DND-41 (cell line): ENCODE data around the gene TMPRSS11B.

Experiments used
- ATAC-seq: fragments of 200-7000 bp; cut with Tn5 transposase; 3 replicates; pipeline ENCODE4 v1.9.1; 2021; ENCODE audit warnings: low read depth; ENCODE audit not compliant: insufficient read depth
- DNase-seq: peaks from one replicate; pipeline ENCODE4 v3.0.0-alpha.2; 2020
- H2AFZ ChIP-seq: 2 replicates; pipeline ENCODE4 v1.6.0; 2012; ENCODE audit warnings: low read depth, low read length
- H3K27ac ChIP-seq: 2 replicates; pipeline ENCODE4 v1.5.1; 2012; ENCODE audit warnings: low read length, inconsistent platforms
- H3K27me3 ChIP-seq: fragments of 200-600 bp; sonication (generic); 2 replicates; pipeline ENCODE4 v1.6.0; 2012; ENCODE audit warnings: low read length, mild to moderate bottlenecking, inconsistent platforms; ENCODE audit not compliant: insufficient read depth, poor library complexity
- H3K36me3 ChIP-seq: 2 replicates; pipeline ENCODE4 v1.5.1; 2012; ENCODE audit warnings: low read length, inconsistent platforms; ENCODE audit not compliant: insufficient read depth
- H3K4me1 ChIP-seq: 2 replicates; pipeline ENCODE4 v1.5.1; 2012; ENCODE audit warnings: mild to moderate bottlenecking, low read length; ENCODE audit not compliant: insufficient read depth
- H3K4me2 ChIP-seq: 2 replicates; pipeline ENCODE4 v1.6.0; 2012; ENCODE audit warnings: mild to moderate bottlenecking, moderate library complexity, low read length, inconsistent platforms; ENCODE audit not compliant: insufficient read depth
- H3K4me3 ChIP-seq, 2 experiments: fragments of 200-600 bp in 1 of 2; shearing (Covaris generic) in 1 of 2; 2 replicates each; pipeline ENCODE4 v1.5.1; 2012 to 2016; ENCODE audit warnings: inconsistent platforms in 2 of 2, low read length in 2 of 2, mild to moderate bottlenecking in 2 of 2, low read depth in 1 of 2, moderate library complexity in 1 of 2
- H3K79me2 ChIP-seq: 2 replicates; pipeline ENCODE4 v1.6.0; 2012; ENCODE audit warnings: low read length, inconsistent platforms; ENCODE audit not compliant: insufficient read depth
- H3K9ac ChIP-seq: 2 replicates; pipeline ENCODE4 v1.6.0; 2012; ENCODE audit warnings: low read depth, mild to moderate bottlenecking, inconsistent platforms, low read length, moderate library complexity
- H3K9me3 ChIP-seq: 2 replicates; pipeline ENCODE4 v1.5.1; 2012; ENCODE audit warnings: low read length, moderate library complexity, mild to moderate bottlenecking, inconsistent platforms; ENCODE audit not compliant: insufficient read depth, severe bottlenecking
- H4K20me1 ChIP-seq: 2 replicates; pipeline ENCODE4 v1.6.0; 2012; ENCODE audit warnings: low read length; ENCODE audit not compliant: insufficient read depth
- CTCF ChIP-seq: IDR thresholded peaks from 2 replicates; pipeline ENCODE4 v1.5.1; 2012; ENCODE audit warnings: borderline replicate concordance, low read length, moderate library complexity, mild to moderate bottlenecking; ENCODE audit not compliant: poor library complexity, severe bottlenecking; ENCODE audit errors: extremely low read depth
- EZH2 ChIP-seq: IDR thresholded peaks from 3 replicates; pipeline ENCODE4 v1.6.1; 2012; ENCODE audit warnings: borderline replicate concordance, low read depth, mild to moderate bottlenecking, moderate library complexity, low read length, inconsistent platforms; ENCODE audit not compliant: severe bottlenecking

The TMPRSS11B gene

GRCh38 chr4:68278029-68278428 is 32.5 kb upstream of the TMPRSS11B start:
- no peak for TF ChIP-seq EZH2
- TF ChIP-seq CTCF: no peak
- H3K27me3 ChIP-seq: peaks cover 3% of the 10 kb centered on the region
- no peak overlapping the region for H3K4me2 ChIP-seq
- H4K20me1 ChIP-seq: no peaks in the 10 kb centered on the region
- DNase-seq (no peak), ATAC-seq (no peak)
- no peaks in the 10 kb centered on the region for H3K9me3 ChIP-seq
- H3K4me3 ChIP-seq: no peak overlapping the region
- no peaks in the 10 kb centered on the region for H3K36me3 ChIP-seq
- no peaks in the 10 kb centered on the region for H3K4me1 ChIP-seq
- H3K79me2 ChIP-seq: no peaks in the 10 kb centered on the region
- H3K9ac ChIP-seq: no peak overlapping the region
- H2AFZ ChIP-seq: no peak overlapping the region
- H3K27ac ChIP-seq: no peak overlapping the region

- Histone ChIP-seq H2AFZ (no peak overlapping the region), H3K27ac (no peak overlapping the region), H3K36me3 (no peaks in the 10 kb centered on the region), H3K79me2 (no peaks in the 10 kb centered on the region), H3K4me2 (no peak overlapping the region), H3K4me1 (no peaks in the 10 kb centered on the region), H3K4me3 (no peak overlapping the region), H4K20me1 (no peaks in the 10 kb centered on the region), H3K9ac (no peak overlapping the region), H3K9me3 (no peaks in the 10 kb centered on the region), H3K27me3 (peaks cover 3% of the 10 kb centered on the region)
- no peak for ATAC-seq
- DNase-seq: no peak
- no peak for TF ChIP-seq CTCF
- TF ChIP-seq EZH2: no peak
Measured at GRCh38 chr4:68277627-68278026, 32.1 kb upstream of the TMPRSS11B start.

GRCh38 chr4:68272860-68273259 is 27.4 kb upstream of the TMPRSS11B start:
- ATAC-seq (no peak), DNase-seq (no peak)
- Histone ChIP-seq H3K4me1 (no peaks in the 10 kb centered on the region), H3K9me3 (no peaks in the 10 kb centered on the region), H3K27ac (no peak overlapping the region), H3K27me3 (peaks cover 6% of the 10 kb centered on the region), H3K9ac (no peak overlapping the region), H3K4me2 (no peak overlapping the region), H4K20me1 (no peaks in the 10 kb centered on the region), H3K4me3 (no peak overlapping the region), H2AFZ (no peak overlapping the region), H3K36me3 (no peaks in the 10 kb centered on the region), H3K79me2 (no peaks in the 10 kb centered on the region)
- TF ChIP-seq CTCF (no peak), EZH2 (no peak)

- no peaks in the 10 kb centered on the region for H3K9me3 ChIP-seq
- no peak for ATAC-seq
- H3K36me3 ChIP-seq: no peaks in the 10 kb centered on the region
- H3K4me2 ChIP-seq: no peak overlapping the region
- H3K79me2 ChIP-seq: no peaks in the 10 kb centered on the region
- no peak overlapping the region for H3K4me3 ChIP-seq
- H3K27ac ChIP-seq: no peak overlapping the region
- DNase-seq: no peak
- peaks cover 3% of the 10 kb centered on the region for H3K27me3 ChIP-seq
- no peaks in the 10 kb centered on the region for H4K20me1 ChIP-seq
- no peaks in the 10 kb centered on the region for H3K4me1 ChIP-seq
- TF ChIP-seq CTCF (no peak), EZH2 (no peak)
- no peak overlapping the region for H3K9ac ChIP-seq
- no peak overlapping the region for H2AFZ ChIP-seq
Measured at GRCh38 chr4:68272380-68272779, 26.9 kb upstream of the TMPRSS11B start.
